Measurements from ENCODE around the gene DZIP1L.

The DZIP1L gene

GRCh38 chr3:138046955-138047354 is 68.5 kb downstream of the DZIP1L start:
- TF ChIP-seq CTCF (IDR thresholded peaks at IDR 0.05), result no peak

GRCh38 chr3:138046085-138046484 is 69.3 kb downstream of the DZIP1L start:
- H3K36me3 ChIP-seq, result peaks cover 2 to 9% (median 9%) of the 10 kb centered on the region in 3 donors
- DNase-seq, result no peak
- H3K4me1 ChIP-seq, result peaks cover 0 to 5% (median 0%) of the 10 kb centered on the region in 4 donors
- intact Hi-C loops (cut with DNase I; ENCODE audit: low total_unique reads), result no loop called here
- no peak for TF ChIP-seq CTCF (IDR thresholded peaks at IDR 0.05)
- no peaks in the 10 kb centered on the region for H3K9me3 ChIP-seq
- H3K4me3 ChIP-seq, result no peak overlapping the region
- H3K27me3 ChIP-seq, result no peaks in the 10 kb centered on the region
- H3K27ac ChIP-seq, result no peak overlapping the region

More at GRCh38 chr3:138046955-138047354, 68.5 kb downstream of the DZIP1L start:
- DNase-seq, result no peak
- intact Hi-C loops (cut with DNase I; ENCODE audit: low total_unique reads), result no loop called here
- Histone ChIP-seq H3K36me3 (peaks cover 7 to 12% (median 9%) of the 10 kb centered on the region in 3 donors), H3K4me1 (peaks cover 0 to 5% (median 0%) of the 10 kb centered on the region in 4 donors), H3K27me3 (no peaks in the 10 kb centered on the region), H3K9me3 (no peaks in the 10 kb centered on the region), H3K27ac (no peak overlapping the region), H3K4me3 (no peak overlapping the region)

GRCh38 chr3:138043266-138044029 is 72.0 kb downstream of the DZIP1L start:
- peaks cover 0 to 5% (median 0%) of the 10 kb centered on the region in 4 donors for H3K4me1 ChIP-seq
- no peak for DNase-seq
- intact Hi-C loops (cut with DNase I; ENCODE audit: low total_unique reads), result no loop called here
- peaks cover 0 to 9% (median under 1%) of the 10 kb centered on the region in 3 donors for H3K36me3 ChIP-seq
- no peak overlapping the region for H3K27ac ChIP-seq
- TF ChIP-seq CTCF (IDR thresholded peaks at IDR 0.05), result no peak
- no peak overlapping the region for H3K4me3 ChIP-seq
- H3K9me3 ChIP-seq, result no peaks in the 10 kb centered on the region
- no peaks in the 10 kb centered on the region for H3K27me3 ChIP-seq

GRCh38 chr3:138042043-138042442 is 73.4 kb downstream of the DZIP1L start:
- H3K36me3 ChIP-seq, result peaks cover 0 to 3% (median 0%) of the 10 kb centered on the region in 3 donors
- intact Hi-C loops (cut with DNase I; ENCODE audit: low total_unique reads), result no loop called here
- no peak for TF ChIP-seq CTCF (IDR thresholded peaks at IDR 0.05)
- peaks cover 0 to 5% (median 0%) of the 10 kb centered on the region in 4 donors for H3K4me1 ChIP-seq
- no peaks in the 10 kb centered on the region for H3K9me3 ChIP-seq
- H3K27ac ChIP-seq, result no peak overlapping the region
- no peak overlapping the region for H3K4me3 ChIP-seq
- H3K27me3 ChIP-seq, result no peaks in the 10 kb centered on the region
- DNase-seq, result no peak

GRCh38 chr3:138038725-138039462 is 76.5 kb downstream of the DZIP1L start:
- Histone ChIP-seq H3K4me3 (no peak overlapping the region), H3K27me3 (no peaks in the 10 kb centered on the region), H3K9me3 (no peaks in the 10 kb centered on the region), H3K36me3 (no peaks in the 10 kb centered on the region), H3K4me1 (peaks cover 0 to 2% (median 0%) of the 10 kb centered on the region in 4 donors), H3K27ac (no peak overlapping the region)
- intact Hi-C loops (cut with DNase I; ENCODE audit: low total_unique reads), result no loop called here
- DNase-seq, result no peak
- TF ChIP-seq CTCF (IDR thresholded peaks at IDR 0.05), result no peak

Measured in tibial artery (tissue), 4 donors.